ENCODE data around the gene SLC25A1. TPM values are rescaled to one million over a fixed set of nuclear protein-coding genes. Genes with fewer than 3 reads are reported as not detected.

Gene SLC25A1
- total and polyA plus RNA-seq, 10 of the 15 experiments (the other 5 are each of a cell fraction or from before 2014, with no cell fraction given), result 2.3 to 79.0 (median 30.3) TPM

DNA sequence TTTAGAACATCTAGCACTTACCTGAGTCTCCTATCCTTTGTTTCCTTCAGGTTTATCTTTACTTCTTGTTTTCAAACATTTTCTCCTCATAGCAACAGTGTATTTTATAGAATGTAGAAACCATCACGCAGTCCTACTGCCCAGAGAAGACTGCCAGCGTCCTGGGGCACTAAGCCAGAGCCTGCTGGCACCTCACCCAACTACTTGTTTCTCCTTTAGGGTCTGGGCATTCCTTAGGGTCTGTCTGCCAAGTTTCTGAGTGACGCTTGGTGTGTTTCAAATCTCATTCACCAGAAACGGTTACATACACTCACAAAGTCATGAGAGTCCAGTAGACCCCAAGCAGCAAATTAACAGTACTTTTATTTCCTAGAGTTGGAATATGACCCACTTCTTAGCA is 49.6 kb upstream of the SLC25A1 start (continued):
- TF ChIP-seq RFX5 (IDR thresholded peaks at IDR 0.05; ENCODE audit: low read depth, low read length), result no peak
- TF ChIP-seq, protein P1, sequence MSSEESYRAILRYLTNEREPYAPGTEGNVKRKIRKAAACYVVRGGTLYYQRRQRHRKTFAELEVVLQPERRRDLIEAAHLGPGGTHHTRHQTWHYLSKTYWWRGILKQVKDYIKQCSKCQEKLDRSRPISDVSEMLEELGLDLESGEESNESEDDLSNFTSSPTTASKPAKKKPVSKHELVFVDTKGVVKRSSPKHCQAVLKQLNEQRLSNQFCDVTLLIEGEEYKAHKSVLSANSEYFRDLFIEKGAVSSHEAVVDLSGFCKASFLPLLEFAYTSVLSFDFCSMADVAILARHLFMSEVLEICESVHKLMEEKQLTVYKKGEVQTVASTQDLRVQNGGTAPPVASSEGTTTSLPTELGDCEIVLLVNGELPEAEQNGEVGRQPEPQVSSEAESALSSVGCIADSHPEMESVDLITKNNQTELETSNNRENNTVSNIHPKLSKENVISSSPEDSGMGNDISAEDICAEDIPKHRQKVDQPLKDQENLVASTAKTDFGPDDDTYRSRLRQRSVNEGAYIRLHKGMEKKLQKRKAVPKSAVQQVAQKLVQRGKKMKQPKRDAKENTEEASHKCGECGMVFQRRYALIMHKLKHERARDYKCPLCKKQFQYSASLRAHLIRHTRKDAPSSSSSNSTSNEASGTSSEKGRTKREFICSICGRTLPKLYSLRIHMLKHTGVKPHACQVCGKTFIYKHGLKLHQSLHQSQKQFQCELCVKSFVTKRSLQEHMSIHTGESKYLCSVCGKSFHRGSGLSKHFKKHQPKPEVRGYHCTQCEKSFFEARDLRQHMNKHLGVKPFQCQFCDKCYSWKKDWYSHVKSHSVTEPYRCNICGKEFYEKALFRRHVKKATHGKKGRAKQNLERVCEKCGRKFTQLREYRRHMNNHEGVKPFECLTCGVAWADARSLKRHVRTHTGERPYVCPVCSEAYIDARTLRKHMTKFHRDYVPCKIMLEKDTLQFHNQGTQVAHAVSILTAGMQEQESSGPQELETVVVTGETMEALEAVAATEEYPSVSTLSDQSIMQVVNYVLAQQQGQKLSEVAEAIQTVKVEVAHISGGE (CRISPR knock-in tag; IDR thresholded peaks at IDR 0.05), result no peak
- TF ChIP-seq, protein P2, sequence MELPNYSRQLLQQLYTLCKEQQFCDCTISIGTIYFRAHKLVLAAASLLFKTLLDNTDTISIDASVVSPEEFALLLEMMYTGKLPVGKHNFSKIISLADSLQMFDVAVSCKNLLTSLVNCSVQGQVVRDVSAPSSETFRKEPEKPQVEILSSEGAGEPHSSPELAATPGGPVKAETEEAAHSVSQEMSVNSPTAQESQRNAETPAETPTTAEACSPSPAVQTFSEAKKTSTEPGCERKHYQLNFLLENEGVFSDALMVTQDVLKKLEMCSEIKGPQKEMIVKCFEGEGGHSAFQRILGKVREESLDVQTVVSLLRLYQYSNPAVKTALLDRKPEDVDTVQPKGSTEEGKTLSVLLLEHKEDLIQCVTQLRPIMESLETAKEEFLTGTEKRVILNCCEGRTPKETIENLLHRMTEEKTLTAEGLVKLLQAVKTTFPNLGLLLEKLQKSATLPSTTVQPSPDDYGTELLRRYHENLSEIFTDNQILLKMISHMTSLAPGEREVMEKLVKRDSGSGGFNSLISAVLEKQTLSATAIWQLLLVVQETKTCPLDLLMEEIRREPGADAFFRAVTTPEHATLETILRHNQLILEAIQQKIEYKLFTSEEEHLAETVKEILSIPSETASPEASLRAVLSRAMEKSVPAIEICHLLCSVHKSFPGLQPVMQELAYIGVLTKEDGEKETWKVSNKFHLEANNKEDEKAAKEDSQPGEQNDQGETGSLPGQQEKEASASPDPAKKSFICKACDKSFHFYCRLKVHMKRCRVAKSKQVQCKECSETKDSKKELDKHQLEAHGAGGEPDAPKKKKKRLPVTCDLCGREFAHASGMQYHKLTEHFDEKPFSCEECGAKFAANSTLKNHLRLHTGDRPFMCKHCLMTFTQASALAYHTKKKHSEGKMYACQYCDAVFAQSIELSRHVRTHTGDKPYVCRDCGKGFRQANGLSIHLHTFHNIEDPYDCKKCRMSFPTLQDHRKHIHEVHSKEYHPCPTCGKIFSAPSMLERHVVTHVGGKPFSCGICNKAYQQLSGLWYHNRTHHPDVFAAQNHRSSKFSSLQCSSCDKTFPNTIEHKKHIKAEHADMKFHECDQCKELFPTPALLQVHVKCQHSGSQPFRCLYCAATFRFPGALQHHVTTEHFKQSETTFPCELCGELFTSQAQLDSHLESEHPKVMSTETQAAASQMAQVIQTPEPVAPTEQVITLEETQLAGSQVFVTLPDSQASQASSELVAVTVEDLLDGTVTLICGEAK (IDR thresholded peaks at IDR 0.05; ENCODE audit: borderline replicate concordance), result no peak
- TF ChIP-seq TARDBP (IDR thresholded peaks at IDR 0.05; ENCODE audit: borderline replicate concordance), result no peak
- no peak for TF ChIP-seq CREB1 (IDR thresholded peaks at IDR 0.05; ENCODE audit: low read depth)

DNA sequence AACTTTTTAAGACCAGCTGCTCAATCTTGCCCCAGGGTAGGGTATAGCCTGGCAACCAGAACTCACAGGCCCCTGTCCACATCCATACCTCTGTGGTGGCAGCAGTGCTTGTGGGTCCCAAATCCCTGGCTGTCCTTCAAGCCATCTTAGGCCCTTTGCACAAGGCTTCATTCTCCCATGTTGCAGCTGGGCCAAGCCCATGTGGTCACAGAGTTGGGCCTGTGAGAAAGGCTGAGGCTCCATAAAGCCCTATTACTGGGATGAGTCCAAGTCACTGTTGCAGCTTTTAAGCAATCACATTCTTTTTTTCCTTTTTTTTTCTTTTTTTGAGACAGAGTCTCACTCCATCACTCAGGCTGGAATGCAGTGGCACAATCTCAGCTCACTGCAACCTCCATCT is 47.9 kb upstream of the SLC25A1 start:
- no peak overlapping the region for H3K4me2 ChIP-seq (ENCODE audit: control insufficient read depth, insufficient read depth)
- no peaks in the 10 kb centered on the region for H3K36me3 ChIP-seq (ENCODE audit: control insufficient read depth in 2 of 2, insufficient read depth in 2 of 2, low read length in 1 of 2)
- H3K4me3 ChIP-seq, result no peak overlapping the region
- no peak for ATAC-seq
- H3K27ac ChIP-seq (ENCODE audit: control insufficient read depth, insufficient read depth), result no peak overlapping the region
- BruUV-seq (replicated peaks), result no TSS peak
- H3K9me3 ChIP-seq (replicated peaks; ENCODE audit: control insufficient read depth, insufficient read depth, low read length), result no peaks in the 10 kb centered on the region
- no peaks in the 10 kb centered on the region for H3K79me2 ChIP-seq (ENCODE audit: control insufficient read depth, insufficient read depth, low read length)
- no peaks in the 10 kb centered on the region for H3K27me3 ChIP-seq (replicated peaks in 1 of 2; ENCODE audit: control insufficient read depth in 2 of 2, insufficient read depth in 2 of 2, low read length in 1 of 2)
- in situ Hi-C loops (cut with MboI) (no loop called here), intact Hi-C loops (cut with micrococcal nuclease; ENCODE audit: unreplicated experiment) (no loop called here)
- RAD21 ChIA-PET (ENCODE audit: unreplicated experiment), result no interaction called here
- CTCF ChIA-PET, result no interaction called here
- H3K9ac ChIP-seq (ENCODE audit: control insufficient read depth, insufficient read depth, low read length), result no peak overlapping the region
- no peak for FAIRE-seq
- H2AFZ ChIP-seq (ENCODE audit: control insufficient read depth, low read depth, low read length), result no peak overlapping the region
- no peak for DNase-seq (ENCODE audit: low read depth, low spot score)
- no peaks in the 10 kb centered on the region for H4K20me1 ChIP-seq (ENCODE audit: control insufficient read depth, insufficient read depth)
- H3K4me1 ChIP-seq (ENCODE audit: control insufficient read depth, insufficient read depth, low read length), result no peaks in the 10 kb centered on the region
- TF ChIP-seq, protein P1 (CRISPR knock-in tag; IDR thresholded peaks at IDR 0.05), result no peak
- POLR2A ChIA-PET, result interaction anchor here (0.7 kb wide), 1 partner anchor 1447 kb away, joined by 5 read pairs; no protein-coding TSS in a partner anchor
- SMC1A ChIA-PET (ENCODE audit: uncharacterized antibody, unreplicated experiment), result no interaction called here

Measured in GM12878 (cell line).